Ramos (cell line): ENCODE data around the gene ADAM12.

Source experiments
- in situ Hi-C: fragments of 300-500 bp; cut with MboI; formaldehyde crosslinking; loops from one replicate; pipeline ENCODE4 v1.14.3; 2022; ENCODE audit warnings: low sequenced_read_pairs; ENCODE audit not compliant: unreplicated experiment

Gene ADAM12

GRCh38 chr10:126387931-126388911 lies at the start of gene ADAM12:
Gene ADAM12 (minus strand): TSS chr10:126388477. CDS start chr10:126388145, 332 bp downstream.
- in situ Hi-C loops: no loop called here

- in situ Hi-C loops: no loop called here
Measured at GRCh38 chr10:126437635-126438406, 49.5 kb upstream of the ADAM12 start.

GRCh38 chr10:126434235-126434634 lies 46.0 kb upstream of the ADAM12 start:
- in situ Hi-C loops: no loop called here

GRCh38 chr10:126433351-126433750 lies 45.1 kb upstream of the ADAM12 start:
- in situ Hi-C loops: no loop called here

GRCh38 chr10:126432507-126432906 lies 44.2 kb upstream of the ADAM12 start:
- in situ Hi-C loops: no loop called here

DNA sequence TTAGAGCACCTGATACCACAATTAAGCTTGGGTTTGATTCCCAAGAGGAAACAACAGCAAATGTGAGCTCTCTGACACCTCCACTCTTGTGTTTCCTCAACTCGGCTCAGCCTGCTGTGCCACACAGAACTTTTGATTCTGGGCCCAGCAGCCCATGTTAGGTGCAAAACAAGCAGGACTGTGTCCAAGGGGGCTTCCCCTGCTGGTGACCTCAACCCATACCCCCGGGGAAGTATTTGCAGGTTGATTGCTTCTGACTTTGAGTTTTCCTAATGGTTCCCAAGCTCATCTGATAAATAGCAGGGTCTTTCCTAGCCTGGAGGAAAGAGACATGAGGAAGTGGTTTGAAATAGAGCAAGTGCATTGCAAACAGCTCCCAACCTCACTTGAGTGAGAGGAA lies 43.5 kb upstream of the ADAM12 start:
- in situ Hi-C loops: no loop called here

- in situ Hi-C loops: no loop called here
Measured at GRCh38 chr10:126430512-126430911, 42.2 kb upstream of the ADAM12 start.

GRCh38 chr10:126429275-126429674 lies 41.0 kb upstream of the ADAM12 start:
- in situ Hi-C loops: no loop called here

DNA sequence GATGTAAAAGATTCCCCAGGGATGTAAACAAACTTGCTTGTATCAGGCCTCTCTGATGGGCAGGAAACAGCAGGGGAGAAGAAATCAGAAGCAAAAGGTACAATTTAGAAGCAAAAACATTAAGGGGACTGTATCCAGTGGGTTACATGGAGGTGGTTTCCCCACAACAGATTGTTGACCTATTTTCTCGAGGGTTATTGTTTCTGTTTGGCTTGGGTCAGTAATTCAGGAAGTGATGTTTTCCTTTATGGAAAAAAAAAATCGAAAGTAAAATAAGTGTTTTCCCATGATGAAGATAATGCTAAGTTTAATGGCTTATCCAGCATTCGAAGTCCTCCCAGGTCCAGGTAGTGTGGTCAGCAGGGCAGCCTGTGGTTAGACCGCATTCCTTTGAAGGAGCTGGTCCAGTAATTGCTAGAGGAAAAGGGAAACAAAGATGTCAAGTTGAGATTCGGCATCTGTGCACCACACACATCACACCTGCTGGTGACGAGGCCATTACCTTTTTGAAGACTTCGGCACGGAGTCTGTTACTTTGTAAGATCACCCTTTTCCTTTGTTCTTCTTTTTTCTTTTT lies 37.3 kb upstream of the ADAM12 start:
- in situ Hi-C loops: no loop called here

GRCh38 chr10:126425032-126425431 lies 36.8 kb upstream of the ADAM12 start:
- in situ Hi-C loops: no loop called here

DNA sequence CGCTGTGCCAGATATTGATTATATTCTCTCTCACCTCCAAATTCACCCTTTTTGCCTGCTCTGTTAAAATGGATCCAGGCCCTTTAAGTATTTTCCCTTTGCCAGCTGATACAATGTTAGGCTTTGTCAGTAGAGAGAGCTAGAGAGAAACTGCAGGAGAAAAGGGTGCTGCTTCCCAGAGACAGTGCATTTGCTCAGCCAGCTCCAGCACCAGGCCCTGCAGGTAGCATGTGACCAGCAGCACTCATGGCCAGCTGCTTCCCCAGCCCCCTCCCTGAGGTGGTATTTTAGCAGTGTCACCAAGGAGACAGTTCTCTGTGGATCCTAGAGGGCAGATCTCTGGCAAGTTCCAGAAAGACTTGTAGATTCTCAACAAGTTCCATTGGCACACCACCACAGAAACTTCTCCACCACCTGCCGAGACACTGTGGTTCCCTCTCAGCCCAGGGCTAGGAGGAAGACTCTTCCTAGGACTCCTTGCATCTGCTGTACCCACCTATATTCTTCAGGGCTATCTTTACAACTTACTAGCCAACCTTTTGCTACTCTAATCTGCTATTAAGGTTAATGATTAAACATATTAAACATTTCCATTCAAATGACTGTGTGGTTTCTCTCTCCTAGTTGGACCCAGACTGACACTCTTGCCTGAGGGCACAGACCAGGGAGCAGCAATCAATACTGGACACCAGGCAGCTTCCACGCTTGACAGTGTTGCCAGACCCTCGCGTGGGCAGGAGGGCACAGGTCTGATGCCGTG lies 35.6 kb upstream of the ADAM12 start:
- in situ Hi-C loops: no loop called here

- in situ Hi-C loops: no loop called here
Measured at GRCh38 chr10:126422567-126422966, 34.3 kb upstream of the ADAM12 start.

GRCh38 chr10:126421756-126422256 lies 33.5 kb upstream of the ADAM12 start:
- in situ Hi-C loops: no loop called here

DNA sequence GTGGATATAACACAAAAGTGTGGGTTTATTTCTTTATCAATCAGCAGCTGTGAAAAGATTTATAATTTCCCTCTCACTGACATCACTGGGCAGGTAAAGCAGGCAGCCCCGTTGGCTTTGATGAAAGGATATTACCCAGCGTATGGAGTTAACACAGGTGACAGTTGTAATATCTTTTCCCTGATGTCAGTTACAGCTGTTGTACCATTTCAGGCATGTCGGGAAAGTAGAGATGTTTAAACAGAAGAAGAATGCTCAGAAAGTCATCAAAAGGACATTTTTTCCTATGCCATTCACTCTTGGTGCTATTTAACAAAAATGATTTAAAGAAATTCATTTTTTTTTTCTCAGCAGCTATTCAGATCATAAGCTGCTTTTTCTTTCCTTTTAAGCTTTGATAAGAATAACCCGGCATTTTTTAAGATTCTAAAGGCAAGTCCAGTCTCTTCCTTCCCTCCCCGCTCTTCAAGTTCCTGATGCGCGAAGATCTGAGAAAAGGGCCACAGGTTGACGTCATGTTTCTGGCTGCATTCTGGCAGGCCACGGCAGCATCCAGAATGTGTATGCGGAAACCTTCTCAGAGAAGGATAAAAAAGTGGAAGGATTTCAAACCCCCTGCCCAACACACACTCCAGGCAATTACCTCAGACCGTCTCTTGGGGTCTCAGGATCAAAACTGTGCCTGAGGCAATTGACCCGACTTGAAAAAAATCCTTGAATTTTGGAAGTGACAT lies 32.5 kb upstream of the ADAM12 start:
- in situ Hi-C loops: no loop called here

DNA sequence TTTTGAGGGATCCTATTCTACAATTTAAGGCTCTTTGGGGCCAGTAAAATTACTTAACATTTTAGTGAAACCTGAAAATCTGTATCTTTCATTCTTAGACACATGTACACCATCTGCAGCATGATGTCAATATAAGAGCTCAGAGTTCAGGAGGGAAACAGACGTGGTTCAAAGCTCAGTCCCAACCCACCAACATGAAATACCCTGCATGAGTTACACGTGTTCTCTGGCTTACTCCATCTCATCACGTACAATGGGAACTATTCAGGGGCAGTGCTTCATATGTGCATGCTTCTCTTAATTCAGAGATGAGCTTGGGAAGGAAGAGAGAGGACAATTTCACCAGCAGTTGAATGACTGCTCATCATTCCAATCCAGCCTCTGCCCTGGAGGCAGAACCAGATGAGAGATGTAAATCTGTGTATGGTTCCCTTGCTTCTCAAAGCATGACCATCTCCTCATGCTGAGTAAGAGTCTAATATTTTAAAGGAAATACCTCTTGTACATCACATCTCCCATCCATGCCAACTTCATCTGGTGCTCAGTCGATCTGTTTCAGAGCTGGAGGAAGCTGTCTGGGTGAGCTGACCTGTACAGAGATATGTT lies 29.0 kb upstream of the ADAM12 start:
- in situ Hi-C loops: no loop called here

DNA sequence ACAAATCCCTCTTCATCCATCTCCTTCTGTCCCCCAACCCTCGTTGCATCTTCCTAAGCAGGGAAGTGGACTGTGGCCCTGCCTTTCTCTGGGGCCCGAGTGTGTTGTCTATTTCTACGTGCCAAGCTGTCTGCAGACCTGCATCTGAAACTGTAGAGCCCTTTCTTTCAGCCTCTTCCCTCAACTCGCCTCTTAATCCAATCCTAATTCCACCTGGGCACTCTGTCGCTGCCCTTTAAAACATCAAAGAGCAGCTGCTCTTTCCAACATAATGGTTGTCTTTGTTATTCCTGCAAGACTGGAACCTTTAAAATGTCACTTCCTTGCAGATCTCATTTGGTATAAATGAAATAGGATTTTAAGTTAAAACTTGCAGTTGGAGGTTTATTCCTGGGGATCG lies 21.5 kb upstream of the ADAM12 start:
- in situ Hi-C loops: no loop called here

DNA sequence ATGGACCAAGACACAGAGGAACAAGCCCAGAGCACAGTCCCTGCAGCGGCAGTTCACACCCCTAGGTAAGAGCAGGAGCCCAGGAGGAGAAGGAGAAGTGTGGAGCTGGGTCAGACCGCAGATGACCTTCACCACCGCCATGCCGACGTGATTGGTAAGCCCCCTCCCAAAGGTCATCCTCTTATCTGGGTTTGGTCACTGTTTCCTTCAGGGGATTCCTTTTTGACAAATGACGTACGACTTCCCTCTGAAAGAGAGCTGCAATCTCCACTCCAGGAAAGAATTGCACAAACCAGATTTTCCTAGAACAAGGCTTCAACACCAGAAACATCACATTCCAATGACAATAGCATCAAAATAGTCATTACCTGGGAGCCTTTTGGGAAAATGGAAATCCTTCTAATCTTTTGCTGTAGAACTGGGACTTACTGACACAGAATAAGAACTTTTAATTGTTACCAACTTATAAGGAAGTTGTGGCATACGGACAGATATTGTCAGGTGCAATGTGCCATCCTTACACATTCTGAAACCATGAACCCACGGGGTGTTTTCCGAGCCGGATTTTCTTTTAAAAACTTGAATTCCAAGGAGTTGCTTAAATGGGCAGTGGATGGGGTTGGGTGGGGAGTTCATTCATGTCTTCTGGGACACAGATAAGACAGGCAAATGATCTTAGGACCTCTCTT lies 20.8 kb upstream of the ADAM12 start:
- in situ Hi-C loops: no loop called here

GRCh38 chr10:126407831-126408230 lies 19.6 kb upstream of the ADAM12 start:
- in situ Hi-C loops: no loop called here
